GM10266 (cell line): ENCODE measurements around the gene RBM19.

Experiments used
- DNase-seq: peaks from one replicate; pipeline ENCODE4 v3.0.0; 2012; ENCODE audit errors: extremely low spot score
- TF ChIP-seq, protein P1 (sequence below): IDR thresholded peaks from 2 replicates; pipeline ENCODE4 v1.5.1; 2012; ENCODE audit warnings: mild to moderate bottlenecking, low read depth; ENCODE audit not compliant: control insufficient read depth, insufficient read depth; ENCODE audit errors: missing control alignments

RBM19 gene

DNA sequence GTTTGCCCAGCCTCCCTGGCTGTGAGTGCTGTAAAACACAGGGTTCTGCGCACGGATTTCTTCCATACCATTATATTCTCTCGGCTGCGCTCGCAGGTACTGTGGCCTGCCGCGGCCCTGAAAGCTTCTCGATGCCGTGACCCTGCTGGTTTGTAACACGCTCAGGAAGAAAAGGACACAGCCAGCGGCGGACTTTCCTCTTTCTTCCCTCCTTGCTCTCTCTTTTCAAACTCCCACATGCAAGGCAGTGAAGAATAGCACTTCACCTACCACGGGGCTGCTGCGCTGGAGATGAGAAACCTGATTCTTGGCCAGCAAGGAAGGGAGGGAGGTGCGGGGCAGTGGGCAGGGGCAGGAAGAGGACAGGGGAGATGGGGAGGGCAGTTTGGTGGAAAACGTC is 130.2 kb downstream of the RBM19 start:
- DNase-seq: no peak
- TF ChIP-seq, protein P1, sequence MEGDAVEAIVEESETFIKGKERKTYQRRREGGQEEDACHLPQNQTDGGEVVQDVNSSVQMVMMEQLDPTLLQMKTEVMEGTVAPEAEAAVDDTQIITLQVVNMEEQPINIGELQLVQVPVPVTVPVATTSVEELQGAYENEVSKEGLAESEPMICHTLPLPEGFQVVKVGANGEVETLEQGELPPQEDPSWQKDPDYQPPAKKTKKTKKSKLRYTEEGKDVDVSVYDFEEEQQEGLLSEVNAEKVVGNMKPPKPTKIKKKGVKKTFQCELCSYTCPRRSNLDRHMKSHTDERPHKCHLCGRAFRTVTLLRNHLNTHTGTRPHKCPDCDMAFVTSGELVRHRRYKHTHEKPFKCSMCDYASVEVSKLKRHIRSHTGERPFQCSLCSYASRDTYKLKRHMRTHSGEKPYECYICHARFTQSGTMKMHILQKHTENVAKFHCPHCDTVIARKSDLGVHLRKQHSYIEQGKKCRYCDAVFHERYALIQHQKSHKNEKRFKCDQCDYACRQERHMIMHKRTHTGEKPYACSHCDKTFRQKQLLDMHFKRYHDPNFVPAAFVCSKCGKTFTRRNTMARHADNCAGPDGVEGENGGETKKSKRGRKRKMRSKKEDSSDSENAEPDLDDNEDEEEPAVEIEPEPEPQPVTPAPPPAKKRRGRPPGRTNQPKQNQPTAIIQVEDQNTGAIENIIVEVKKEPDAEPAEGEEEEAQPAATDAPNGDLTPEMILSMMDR: no peak

DNA sequence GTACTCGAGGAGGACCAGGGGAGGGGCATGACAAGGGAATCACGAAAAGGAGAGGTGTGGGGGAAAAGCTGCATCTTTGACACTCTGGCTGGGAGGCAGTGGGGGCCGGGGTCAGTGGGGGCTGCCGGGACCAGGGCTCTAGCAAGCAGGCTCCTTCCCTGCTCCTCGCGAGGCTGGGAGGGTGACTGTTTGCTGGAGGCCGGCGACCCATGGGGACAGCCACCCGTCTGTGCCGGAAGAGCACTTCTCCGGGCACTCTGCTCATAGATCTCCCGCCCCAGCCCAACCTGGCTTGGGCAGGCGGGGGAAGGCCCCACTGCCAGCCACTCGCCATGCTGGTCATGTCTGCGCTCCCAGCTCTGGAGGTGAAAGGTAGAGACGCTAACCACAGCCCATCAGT is 130.7 kb downstream of the RBM19 start:
- no peak for DNase-seq
- TF ChIP-seq, protein P1: no peak

DNA sequence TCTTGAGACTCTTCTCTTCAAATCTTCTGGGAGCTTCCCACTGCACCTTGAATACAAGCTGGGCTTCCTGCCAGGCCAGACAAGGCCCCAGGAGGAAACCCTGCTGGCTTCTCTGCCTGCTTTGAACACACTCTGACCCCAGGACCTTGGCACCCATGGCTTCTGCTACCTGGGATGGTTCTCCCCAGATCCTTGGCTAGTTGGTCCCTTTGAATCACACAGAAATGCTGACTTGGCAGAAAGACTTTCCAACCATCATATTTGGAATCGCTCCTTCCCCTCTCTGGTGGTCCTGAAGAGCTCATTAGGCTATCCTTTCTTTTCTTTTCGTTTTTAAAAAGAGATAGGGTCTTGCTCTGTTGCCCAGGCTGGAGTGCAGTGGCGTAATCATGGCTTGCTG is 132.7 kb downstream of the RBM19 start:
- no peak for DNase-seq
- TF ChIP-seq, protein P1: no peak

DNA sequence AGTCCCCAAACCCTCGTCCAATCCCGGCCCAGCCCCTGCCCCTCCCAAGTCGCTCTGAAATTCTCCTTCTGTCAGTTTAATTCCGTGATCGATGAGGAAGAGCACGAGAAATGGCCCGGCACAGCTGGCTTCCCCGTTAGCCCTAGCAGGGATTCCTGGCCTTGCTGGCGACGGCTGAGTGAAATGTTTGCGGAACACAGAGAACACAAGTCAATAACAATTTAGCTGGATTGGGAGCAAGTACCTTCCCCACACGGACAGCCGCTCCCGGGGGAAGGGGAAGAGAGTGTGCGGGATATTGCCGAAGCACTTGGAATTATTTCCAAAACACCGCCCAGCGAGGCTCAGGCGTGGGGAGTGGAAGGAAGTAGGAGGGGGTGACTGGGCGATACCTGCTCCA is 134.6 kb downstream of the RBM19 start:
- TF ChIP-seq, protein P1: no peak
- DNase-seq: no peak

DNA sequence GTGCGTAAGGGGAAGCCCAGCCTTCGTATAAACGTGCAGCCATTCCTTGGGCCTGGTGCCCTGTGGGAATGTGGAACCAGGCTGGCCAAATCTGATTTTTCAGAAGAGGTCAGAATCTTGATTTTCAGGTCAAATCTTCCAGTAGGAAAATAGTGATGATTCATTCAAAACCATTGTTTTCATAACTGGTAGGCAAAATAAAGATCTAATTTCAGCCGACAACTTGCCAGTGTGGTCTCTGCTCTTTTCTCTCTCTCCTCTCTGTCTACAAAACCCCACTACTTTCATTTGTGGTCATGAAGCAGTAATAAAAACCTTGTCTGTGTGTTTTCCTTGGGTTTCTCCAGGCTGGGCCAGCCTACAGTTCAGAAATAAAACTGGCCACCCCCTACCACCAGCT is 135.1 kb downstream of the RBM19 start:
- DNase-seq: no peak
- TF ChIP-seq, protein P1: no peak

DNA sequence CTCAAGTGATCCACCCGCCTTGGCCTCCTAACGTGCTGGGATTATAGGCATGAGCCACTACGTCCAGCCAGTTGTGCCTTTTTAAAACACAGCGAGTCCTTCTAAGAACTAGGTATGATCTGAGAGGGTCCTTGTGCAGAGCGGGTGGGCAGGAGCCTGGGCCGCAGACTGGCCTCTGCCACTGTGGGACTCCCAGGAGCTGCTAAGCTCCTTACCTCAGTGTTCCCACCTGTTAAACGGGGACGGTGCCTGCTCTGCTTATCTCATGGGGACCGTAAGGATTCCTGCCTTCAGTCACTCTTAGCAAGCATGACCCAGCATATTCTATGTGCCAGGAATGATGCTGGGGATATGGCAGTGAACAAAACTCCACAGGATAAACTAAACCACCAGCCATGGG is 136.9 kb downstream of the RBM19 start:
- DNase-seq: no peak
- TF ChIP-seq, protein P1: no peak

DNA sequence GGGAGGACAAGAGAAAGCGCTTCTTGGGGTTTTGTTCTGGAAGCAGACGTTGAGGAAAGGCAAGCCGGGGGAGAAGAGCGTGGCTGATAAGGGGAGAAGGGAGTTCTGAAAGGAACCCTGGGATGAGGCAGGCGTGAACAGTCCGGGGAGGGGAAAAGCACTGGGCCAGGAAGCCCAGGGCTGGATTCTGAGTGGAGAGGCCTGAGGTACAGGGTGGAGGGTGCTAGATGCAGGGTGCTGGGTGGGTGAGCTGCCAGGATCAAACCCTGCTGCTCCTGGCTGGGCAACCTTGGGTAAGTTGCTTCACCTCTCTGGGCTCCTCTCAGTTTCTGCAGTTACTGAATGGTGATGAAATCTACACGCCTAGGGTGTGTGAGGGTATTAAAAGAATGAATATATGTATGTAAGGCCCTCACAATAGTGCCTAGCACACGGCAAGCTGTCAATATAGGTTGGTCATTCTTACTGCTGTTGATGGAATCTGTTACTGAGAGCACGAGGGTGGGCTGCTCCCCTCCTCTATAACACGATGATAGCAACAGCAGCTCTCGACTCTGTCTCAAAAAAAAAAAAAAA is 138.5 kb downstream of the RBM19 start:
- no peak for DNase-seq
- TF ChIP-seq, protein P1: no peak
